ENCODE measurements around the gene SOX18.

SOX18 gene

DNA sequence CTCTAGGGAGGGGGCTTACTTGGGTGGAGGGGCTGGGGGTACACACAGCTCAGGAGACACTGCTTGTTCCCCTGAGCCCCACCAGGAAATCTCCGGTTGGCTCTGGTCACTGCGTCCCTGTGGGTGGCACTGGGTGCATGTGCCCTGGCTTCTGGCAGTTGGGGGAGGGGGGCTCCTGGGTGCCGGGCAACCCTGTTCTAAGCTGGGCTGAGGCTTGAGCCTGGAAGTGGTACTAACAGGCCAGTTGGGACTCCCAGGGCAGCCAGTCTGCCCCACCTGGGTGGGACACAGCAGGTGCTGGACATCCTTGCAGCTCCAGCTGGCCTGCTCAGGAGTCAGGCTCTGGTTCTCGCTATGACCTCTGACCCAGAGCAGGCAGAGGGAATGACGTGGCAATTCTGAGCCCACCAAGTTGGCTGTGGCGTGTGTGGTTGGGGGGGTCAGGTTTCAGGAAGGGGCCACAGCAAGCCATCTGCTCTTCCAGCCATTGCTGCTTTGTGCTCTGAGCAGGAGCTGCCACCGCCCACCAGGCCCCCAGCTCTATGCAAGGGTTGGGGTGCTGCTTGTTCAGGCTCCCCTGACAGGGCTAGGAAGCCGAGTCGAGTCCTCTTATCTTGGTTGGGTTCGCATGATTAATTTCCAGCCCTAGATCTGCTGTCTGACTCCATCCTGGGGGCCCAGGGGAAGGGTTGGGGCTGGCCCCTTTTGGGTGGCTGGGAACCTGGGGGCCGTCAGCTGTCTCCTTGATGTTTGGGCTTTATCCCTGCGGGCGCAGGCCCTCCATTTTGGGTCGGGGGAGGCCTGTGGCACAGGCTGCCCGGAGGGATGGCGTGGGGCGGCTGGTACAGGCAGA is 12.9 kb downstream of the SOX18 start:
- no peak for DNase-seq

- DNase-seq, result no peak
Measured at GRCh38 chr20:64035933-64036345, 13.5 kb downstream of the SOX18 start, which contains the start of gene C20orf204. C20orf204 (plus strand) TSS chr20:64036182; CDS start chr20:64036324, 142 bp downstream.

DNA sequence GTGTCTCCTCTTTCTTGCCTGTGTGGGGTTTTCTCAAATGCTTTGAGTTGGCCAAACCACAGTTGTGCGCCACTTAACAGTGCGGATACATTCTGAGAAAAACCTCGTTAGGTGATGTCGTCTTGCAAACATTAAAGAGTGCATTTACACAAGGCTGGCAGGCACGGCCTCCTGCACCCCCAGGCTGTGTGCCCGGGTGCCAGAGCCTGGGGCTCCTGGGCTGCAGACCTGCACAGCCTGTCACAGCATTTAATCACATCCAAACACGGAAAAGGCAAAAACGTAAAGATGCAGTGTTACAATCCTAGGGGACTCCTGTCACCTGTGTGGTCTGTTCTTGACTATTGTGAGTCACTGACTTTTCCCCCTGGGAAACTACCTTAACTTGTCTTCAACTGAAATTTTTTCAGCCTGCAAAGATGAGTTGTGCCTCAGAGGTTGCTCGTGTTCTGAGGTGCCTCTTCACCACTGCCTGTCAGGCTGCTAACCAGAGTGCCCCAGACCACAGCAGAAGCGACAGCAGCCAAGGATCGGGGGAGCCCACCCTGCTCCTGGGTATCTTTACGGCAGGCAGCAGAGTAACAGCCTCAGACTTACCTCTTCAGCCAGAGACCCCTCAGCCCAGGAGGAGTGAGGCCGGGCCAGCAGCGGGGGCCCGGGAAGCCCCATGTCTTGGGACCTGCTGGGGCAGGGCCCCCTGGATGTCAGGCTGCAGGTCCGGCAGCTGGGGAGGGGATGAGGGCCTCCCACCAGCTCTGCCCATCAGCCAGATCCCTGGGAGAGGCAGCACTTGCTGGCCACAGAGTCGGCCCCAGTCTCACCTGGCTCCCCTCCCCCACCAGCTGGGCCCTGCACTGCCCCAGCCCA is 14.1 kb downstream of the SOX18 start:
- no peak for DNase-seq

DNA sequence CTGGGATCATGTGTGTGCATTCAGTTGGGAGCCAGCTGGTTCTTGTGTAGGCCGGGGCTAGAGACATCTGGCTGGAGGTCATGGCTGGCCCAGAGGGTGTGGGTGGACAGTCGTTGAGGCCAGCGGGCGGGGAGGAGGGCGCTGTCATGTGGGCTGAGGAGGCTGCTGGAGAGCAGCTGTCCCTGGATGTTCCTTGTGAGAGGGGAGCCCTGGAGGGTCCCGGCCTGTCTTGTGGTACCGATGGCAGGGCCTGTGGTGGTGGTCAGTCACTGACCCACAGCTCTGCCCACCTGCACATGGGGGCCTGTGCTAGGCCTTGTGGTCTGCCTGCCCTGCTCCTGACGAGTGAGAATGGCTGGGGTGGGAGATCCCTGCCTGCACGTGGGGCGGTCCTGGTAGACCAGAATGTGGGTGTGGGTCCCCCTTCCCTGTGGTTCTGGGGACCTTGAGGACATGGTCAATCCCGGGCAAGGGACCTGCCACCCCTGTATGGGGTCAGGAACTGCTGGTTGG is 15.4 kb downstream of the SOX18 start:
- DNase-seq, result no peak

DNA sequence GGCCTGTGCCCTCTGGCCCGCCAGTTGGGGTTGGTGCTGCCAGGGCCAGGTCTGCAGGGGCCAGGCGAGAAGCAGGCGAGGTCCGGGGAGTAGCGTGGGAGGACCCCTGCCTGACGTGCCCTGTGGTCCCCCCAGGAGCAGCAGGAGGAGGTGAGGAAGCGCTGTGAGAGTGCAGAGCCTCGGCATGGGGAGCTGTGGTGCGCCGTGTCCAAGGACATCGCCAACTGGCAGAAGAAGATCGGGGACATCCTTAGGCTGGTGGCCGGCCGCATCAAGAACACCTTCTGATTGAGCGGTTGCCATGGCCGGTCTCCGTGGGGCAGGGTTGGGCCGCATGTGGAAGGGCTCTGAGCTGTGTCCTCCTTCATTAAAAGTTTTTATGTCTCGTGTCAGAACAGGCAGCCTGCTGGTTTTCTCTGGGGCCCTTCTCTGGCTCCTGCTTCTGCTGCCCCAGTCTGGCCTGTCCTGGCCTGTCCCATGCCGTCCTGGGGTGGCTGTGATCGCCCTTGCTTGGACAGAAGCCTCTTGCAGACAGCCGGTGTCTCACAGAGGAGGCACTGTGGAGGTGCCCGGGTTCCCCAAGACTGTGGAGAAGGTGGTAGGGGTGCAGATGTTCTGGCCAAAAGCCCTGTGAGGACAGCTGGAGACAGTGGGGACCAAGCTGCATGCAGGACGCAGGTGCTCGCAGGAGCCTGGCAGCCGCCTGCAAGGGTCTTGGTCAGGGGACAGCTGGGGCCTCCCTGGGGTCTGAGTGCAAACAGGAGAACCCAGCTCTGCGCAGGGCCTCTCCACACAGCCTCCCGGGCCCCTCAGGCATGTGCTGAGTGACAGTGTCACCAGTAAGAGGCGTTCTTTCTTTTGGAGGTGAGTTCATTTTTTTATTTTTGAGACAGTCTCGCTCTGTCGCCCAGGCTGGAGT is 16.5 kb downstream of the SOX18 start:
- no peak for DNase-seq

- no peak for DNase-seq
Measured at GRCh38 chr20:64031822-64032314, 17.6 kb downstream of the SOX18 start.

DNA sequence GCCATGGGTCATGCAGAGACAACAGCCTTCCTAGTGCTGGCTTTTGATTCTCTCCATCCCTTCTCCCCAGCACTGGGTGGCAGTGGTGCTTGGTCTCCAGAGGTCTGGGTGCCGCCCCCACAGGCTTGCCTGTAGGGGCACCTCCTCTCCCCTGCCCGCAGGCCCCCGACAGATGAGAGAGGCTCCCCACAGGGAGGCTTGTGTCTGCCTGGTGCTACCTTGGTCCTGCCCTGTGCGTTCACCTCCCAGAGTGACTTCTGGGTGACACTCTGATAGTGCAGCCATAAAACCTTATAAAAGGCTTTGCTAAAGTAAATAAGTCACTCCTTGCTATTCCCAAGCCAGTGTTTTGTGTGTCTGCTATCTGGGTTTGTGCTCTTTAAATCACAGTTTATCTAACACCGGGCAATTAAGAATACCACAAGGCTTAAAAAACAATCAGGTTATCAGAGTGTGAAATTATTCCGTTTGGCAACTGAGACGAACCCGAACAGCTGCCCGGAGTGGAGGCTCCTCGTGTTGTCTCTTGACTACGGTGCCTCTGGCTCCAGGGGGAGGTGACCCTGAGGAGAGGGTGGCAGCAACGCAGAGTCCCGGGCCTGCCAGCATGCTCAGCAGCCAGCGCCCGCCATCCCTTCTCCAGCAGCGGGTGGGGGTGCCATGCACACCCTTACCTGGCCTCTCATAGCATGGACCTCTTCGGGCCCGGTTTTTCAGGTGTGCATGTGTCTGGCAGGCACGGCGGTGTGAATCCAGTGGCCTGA is 18.9 kb downstream of the SOX18 start:
- DNase-seq, result no peak

- no peak for DNase-seq
Measured at GRCh38 chr20:64029293-64030117, 19.9 kb downstream of the SOX18 start.

DNA sequence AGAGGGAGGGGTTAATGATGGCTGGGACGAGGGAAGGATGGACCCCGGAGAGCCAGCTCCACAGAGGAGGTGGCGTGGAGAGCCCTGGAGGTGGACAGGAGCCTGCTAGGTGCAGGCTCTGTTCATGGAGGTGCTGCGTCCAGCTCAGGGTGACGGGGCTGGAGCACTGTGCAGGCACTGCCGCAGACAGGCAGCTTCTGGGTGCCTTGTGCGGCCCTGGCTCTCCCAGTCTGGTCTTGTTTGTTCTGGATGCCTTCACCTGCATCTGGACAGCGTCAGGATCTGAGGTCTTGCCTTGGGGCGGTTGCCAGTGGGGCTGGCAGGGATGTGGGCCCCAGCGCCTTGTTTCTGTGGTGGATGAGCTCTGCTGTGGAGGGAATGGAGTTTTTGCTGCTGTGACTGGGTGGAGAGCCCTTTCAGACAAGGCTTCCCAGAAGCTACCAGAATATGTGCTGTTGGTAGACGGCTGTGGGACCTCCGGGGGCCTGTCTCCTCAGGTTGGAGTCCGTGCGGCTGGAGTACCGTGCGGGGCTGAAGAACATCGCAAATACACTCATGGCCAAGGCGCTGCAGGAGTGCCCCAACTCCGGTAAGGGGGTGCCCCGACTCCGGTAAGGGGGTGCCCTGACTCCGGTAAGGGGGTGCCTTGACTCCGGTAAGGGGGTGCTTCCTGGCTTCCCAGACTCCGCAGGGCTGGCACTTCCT is 21.3 kb downstream of the SOX18 start:
- DNase-seq, result no peak

DNA sequence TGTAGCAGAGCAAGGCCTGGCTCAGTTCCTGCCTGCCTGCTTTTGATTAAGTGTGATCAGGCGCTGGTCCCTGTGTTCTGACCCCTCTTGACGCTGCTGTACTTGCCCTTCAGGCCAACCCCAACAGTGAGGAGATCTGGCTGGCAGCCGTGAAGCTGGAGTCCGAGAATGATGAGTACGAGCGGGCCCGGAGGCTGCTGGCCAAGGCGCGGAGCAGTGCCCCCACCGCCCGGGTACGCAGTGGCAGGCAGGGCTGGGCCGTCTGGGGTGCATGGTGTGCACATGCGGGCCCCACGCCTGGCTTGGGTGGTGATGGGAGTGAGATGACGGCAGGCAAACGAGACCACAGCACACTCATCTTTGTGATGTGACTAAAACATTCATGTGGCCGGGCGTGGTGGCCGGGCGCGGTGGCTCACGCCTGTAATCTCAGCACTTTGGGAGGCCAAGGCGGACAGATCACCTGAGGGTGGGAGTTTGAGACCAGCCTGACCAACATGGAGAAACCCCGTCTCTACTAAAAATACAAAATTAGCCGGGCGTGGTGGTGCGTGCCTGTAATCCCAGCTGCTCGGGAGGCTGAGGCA is 23.5 kb downstream of the SOX18 start:
- DNase-seq, result no peak

DNA sequence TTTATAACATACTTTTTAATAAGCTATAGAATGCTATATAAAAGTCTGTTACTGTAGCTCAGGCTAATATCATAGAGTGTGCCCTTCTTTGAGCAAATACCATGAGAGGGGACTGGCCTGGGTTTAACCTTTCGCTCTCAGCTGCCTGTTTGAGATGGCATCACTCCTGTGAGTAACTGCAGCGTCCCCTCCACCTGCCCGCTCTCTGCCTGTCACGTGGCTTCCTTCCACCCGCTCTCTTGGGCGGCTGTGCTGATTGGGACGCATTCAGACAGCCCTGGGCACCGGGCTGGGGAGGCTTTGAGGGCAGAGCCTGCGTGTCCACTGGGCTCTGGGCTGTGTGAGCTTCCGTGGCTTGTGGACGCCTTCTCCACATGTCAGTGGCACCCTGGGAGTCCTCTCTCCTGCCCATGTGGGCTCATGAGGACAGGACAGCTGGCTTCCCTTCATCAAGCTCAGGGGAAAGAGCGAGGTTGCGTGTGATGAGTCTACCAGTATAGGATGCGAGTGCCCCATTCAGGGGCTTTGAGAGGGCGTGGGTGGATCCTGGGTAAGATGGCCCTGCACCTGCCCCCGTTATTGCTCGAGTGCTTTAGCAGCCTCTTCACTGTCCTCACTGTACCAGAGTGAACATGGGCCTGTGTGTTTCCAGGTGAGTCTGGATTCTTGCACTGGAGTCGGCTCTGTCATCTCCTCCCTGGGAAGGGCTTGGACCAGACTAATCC is 24.2 kb downstream of the SOX18 start:
- DNase-seq, result no peak

- DNase-seq, result no peak
Measured at GRCh38 chr20:64024141-64024990, 25.1 kb downstream of the SOX18 start.

- no peak for DNase-seq
Measured at GRCh38 chr20:64023361-64024140, 25.9 kb downstream of the SOX18 start.

DNA sequence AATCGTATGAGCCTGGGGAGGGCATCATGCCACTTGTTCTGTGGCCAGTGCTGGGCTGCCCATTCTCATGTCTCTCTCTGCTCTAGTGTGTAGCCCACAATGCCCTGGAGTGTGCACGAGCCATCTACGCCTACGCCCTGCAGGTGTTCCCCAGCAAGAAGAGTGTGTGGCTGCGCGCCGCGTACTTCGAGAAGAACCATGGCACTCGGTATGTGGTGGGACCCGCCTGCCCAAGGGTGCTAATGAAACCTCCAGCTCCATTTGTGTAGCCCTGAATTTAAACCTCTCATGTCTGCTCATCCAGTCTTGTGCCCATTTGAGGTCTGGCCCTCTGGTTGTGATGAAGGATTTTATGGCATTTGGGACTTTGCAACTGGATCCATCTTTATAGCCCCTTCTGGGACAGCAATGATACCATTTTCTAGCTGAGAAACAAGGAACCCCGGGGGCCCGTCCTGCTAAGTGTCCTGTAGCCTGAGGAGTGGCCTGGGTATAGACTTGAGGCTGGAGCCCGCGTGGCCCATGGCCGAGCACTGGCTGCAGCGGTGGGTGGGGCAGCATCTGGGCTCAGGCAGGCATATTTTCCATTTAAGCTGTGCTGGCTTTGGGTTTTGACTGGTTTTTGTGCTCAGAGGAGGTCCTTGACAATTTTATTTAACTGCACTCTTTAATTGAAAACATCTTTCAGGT is 26.6 kb downstream of the SOX18 start:
- DNase-seq, result no peak

- DNase-seq, result no peak
Measured at GRCh38 chr20:64021124-64021975, 28.1 kb downstream of the SOX18 start.
